Ascending aorta (tissue), 2 donors: Measurements from ENCODE around the gene RAB40B. TPM values are rescaled to one million over a fixed set of nuclear protein-coding genes. Genes with fewer than 3 reads are reported as not detected.

Source experiments
- DNase-seq, 2 donors: peaks; one replicate each; pipeline ENCODE4 v3.0.0-alpha.2; 2019; ENCODE audit warnings: low spot score in 2 of 2
- H3K27ac ChIP-seq, 2 donors: fragments of 200-600 bp; sonication (generic); one replicate each; pipeline ENCODE4 v1.5.1; 2016 to 2017; ENCODE audit warnings: mild to moderate bottlenecking in 1 of 2
- H3K27me3 ChIP-seq: fragments of 200-600 bp; sonication (generic); one replicate; pipeline ENCODE4 v1.5.1; 2017
- H3K36me3 ChIP-seq, 2 donors: fragments of 200-600 bp; sonication (generic); one replicate each; pipeline ENCODE4 v1.5.1; 2016
- H3K4me1 ChIP-seq, 2 donors: fragments of 200-600 bp; sonication (generic); one replicate each; pipeline ENCODE4 v1.5.1; 2016 to 2017; ENCODE audit warnings: mild to moderate bottlenecking in 1 of 2
- H3K4me3 ChIP-seq, 2 donors: fragments of 200-600 bp; sonication (generic); one replicate each; pipeline ENCODE4 v1.5.1; 2016 to 2017; ENCODE audit warnings: mild to moderate bottlenecking in 1 of 2
- H3K9me3 ChIP-seq, 2 donors: fragments of 200-600 bp; sonication (generic); one replicate each; pipeline ENCODE4 v1.5.1; 2016
- intact Hi-C: fragments of 100-400 bp; cut with DNase I; formaldehyde crosslinking; loops from one replicate; pipeline ENCODE4 v1.15.1; 2023
- total RNA-seq: library from RNA; depleted of rRNA; stranded (reverse); fragments of >200 nt; gene quantifications from one replicate; pipeline ENCODE4 v1.1.0, GENCODE V29; 2016
- TF ChIP-seq, protein P1 (sequence below), 3 experiments: fragments of 200-600 bp in 2 of 3; fragments of 450-650 bp in 1 of 3; sonication (generic) in 2 of 3; IDR thresholded peaks; one replicate each; pipeline ENCODE4 v1.5.1; 2016 to 2019; ENCODE audit warnings: antibody characterized with exemption in 3 of 3, mild to moderate bottlenecking in 1 of 3, moderate library complexity in 1 of 3

The RAB40B gene
- total RNA-seq, 1 donor from 2014 or later: 9.4 TPM

DNA sequence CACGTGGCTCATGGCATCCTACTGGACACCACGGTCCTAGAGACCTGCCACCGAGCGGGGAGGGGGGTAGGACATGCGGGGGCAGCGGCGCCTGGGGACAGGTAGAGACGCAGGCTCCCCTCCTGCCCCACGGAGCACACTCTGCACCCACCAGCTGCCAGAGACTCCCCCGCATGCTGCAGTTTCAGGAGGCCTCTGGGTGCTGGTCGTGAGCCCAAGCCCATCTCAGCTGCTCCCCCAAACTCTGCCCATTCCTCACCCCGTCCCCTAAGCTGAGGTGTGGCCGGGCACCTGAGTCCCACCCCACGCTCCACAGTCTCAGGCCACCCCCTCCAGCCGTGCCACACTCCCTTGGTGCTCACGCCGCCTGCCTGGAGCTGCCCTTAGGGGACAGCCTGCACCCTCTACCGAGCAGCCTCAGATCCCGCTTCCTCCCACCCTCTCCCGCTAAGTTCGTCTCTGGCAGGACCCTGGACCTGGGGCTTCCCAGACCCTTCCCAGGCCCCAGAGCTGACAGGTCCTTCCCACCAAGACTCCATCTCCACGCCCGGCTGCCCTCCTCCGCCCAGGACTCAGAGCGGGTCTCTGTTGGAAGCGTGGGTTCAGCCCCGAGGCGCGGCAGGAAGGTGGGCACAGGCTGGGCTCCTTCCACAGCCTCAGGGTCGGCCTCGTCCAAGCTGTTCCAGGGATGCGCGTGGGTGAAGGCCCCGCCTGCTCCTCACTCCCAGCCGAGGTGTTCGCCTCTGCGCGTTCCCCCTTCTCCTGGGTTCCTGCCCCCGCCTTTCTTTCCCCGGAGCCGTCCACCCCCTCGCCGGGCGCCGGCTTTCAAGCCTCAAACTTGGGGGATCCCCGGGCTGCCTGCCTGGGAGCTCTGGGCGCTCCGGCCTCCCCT lies 1.3 kb downstream of the RAB40B start:
- intact Hi-C loops: no loop called here
- peak overlapping the region; percentile 71 to 99 for H3K4me3 ChIP-seq
- no peak for DNase-seq
- H3K36me3 ChIP-seq: no peaks in the 10 kb centered on the region
- TF ChIP-seq, protein P1, sequence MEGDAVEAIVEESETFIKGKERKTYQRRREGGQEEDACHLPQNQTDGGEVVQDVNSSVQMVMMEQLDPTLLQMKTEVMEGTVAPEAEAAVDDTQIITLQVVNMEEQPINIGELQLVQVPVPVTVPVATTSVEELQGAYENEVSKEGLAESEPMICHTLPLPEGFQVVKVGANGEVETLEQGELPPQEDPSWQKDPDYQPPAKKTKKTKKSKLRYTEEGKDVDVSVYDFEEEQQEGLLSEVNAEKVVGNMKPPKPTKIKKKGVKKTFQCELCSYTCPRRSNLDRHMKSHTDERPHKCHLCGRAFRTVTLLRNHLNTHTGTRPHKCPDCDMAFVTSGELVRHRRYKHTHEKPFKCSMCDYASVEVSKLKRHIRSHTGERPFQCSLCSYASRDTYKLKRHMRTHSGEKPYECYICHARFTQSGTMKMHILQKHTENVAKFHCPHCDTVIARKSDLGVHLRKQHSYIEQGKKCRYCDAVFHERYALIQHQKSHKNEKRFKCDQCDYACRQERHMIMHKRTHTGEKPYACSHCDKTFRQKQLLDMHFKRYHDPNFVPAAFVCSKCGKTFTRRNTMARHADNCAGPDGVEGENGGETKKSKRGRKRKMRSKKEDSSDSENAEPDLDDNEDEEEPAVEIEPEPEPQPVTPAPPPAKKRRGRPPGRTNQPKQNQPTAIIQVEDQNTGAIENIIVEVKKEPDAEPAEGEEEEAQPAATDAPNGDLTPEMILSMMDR (IDR thresholded peaks at IDR 0.05): no peak
- H3K4me1 ChIP-seq: peaks cover 10 to 11% of the 10 kb centered on the region in 2 donors
- H3K27me3 ChIP-seq: no peaks in the 10 kb centered on the region
- H3K9me3 ChIP-seq: peaks cover 0 to 7% of the 10 kb centered on the region in 2 donors
- H3K27ac ChIP-seq: no peak overlapping the region

DNA sequence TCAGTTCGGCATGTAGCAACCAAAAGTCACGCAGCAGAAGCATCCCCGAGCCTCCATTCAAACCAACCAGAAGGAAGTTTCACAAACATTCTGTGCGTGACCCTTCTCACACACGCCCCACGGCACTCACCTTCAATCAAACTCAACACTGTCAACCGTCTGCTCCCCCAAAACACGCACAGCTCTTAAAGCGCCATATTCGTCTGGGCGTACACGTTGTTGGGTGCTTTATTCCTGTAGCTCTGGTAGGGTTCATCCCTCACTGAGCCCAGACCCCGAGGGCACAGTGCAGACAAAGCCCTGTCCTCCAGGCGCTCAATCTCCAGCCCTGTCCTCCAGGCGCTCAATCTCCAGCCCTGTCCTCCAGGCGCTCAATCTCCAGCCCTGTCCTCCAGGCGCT lies 2.2 kb downstream of the RAB40B start:
- H3K36me3 ChIP-seq: peaks cover 0 to 2% of the 10 kb centered on the region in 2 donors
- TF ChIP-seq, protein P1 (IDR thresholded peaks at IDR 0.05): no peak
- no peaks in the 10 kb centered on the region for H3K27me3 ChIP-seq
- H3K27ac ChIP-seq: no peak overlapping the region
- DNase-seq: no peak
- peaks cover 10 to 11% of the 10 kb centered on the region in 2 donors for H3K4me1 ChIP-seq
- no peak overlapping the region for H3K4me3 ChIP-seq
- intact Hi-C loops: no loop called here
- H3K9me3 ChIP-seq: peaks cover 0 to 7% of the 10 kb centered on the region in 2 donors

DNA sequence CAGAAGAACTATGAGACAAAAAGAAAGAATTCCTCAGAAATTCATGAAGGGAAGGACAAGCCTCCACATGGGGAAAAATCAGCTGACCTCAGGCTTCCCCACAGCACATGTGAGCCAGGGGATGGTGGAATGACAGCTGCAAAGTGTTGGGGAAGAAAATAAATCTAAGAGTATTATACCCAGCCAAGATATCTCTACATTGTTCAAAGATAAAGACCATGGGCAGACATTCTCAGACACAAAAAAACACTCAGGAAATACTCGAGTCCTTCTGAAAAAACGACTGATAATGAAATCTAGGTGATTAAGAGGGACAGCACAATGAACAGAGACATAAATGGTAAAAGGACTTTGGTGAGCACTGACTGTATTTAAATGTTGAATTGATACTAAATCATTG lies 3.9 kb downstream of the RAB40B start:
- intact Hi-C loops: no loop called here
- TF ChIP-seq, protein P1 (IDR thresholded peaks at IDR 0.05): no peak
- H3K4me3 ChIP-seq: no peak overlapping the region
- H3K27ac ChIP-seq: no peak overlapping the region
- no peak for DNase-seq
- H3K4me1 ChIP-seq: peaks cover 10 to 11% of the 10 kb centered on the region in 2 donors
- no peaks in the 10 kb centered on the region for H3K27me3 ChIP-seq
- peaks cover 0 to 7% of the 10 kb centered on the region in 2 donors for H3K9me3 ChIP-seq
- peaks cover 0 to 2% of the 10 kb centered on the region in 2 donors for H3K36me3 ChIP-seq

DNA sequence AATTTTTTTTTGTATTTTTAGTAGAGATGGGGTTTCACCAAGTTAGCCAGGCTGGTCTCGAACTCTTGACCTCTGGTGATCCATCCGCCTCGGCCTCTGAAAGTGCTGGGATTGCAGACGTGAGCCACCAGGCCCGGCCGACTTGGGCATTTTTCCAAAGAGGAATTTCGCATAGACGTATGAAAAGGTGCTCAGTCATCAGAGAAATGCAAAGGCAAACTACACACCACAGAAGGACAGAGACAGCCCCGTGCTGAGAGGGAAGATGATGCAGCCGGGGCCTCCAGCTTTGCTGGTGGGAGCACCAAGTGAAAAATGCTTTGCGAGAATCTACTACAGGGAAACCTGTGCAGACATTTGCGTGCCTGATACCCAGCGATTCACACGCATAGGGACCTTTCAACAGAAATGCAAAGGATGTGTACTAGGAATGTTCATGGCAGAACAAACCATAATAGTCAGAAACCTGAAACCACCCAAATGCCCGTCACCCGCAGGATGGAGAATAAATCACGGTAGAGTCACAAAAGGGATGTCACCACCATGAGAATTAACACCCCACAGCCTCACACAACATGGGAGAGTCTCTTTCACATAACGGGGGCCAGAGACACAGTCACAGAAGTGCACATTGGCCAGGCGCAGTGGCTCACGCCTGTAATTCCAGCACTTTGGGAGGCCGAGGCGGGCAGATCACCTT lies 5.2 kb downstream of the RAB40B start:
- Histone ChIP-seq H3K4me1 (peaks cover 7 to 10% of the 10 kb centered on the region in 2 donors), H3K27me3 (no peaks in the 10 kb centered on the region), H3K4me3 (no peak overlapping the region), H3K27ac (no peak overlapping the region), H3K9me3 (peaks cover 0 to 7% of the 10 kb centered on the region in 2 donors), H3K36me3 (peaks cover 0 to 2% of the 10 kb centered on the region in 2 donors)
- intact Hi-C loops: no loop called here
- no peak for DNase-seq
- TF ChIP-seq, protein P1 (IDR thresholded peaks at IDR 0.05): no peak

DNA sequence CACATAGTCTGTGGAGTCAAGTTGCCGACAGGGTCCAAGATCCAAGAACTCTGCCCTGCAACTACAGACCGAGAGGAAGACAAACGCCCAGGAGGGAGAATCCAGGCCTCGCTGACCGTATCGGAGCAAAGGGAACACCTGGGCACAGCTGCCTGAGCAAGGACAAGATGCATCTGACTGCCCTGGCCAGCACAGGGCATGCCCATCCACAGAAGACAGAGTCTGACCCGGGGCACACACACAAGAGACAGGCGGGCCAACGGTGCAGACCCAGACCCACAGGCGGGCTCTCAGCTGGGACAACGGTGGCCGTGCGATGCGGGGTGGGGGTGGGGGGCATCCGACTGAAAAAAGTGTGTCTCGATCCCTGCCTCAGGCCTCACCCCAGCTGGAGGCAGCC lies 6.2 kb downstream of the RAB40B start:
- no peaks in the 10 kb centered on the region for H3K27me3 ChIP-seq
- TF ChIP-seq, protein P1 (IDR thresholded peaks at IDR 0.05): no peak
- intact Hi-C loops: no loop called here
- H3K27ac ChIP-seq: no peak overlapping the region
- peaks cover 0 to 7% of the 10 kb centered on the region in 2 donors for H3K9me3 ChIP-seq
- peaks cover 0 to 2% of the 10 kb centered on the region in 2 donors for H3K36me3 ChIP-seq
- DNase-seq: no peak
- H3K4me1 ChIP-seq: peaks cover under 1 to 6% of the 10 kb centered on the region in 2 donors
- H3K4me3 ChIP-seq: no peak overlapping the region
